ENCODE measurements around the gene HASPIN.

Gene HASPIN

GRCh38 chr17:3738562-3739295 lies 15.0 kb downstream of the HASPIN start:
- peak; percentile 39 for DNase-seq (ENCODE audit: low read depth)

GRCh38 chr17:3739422-3740124 lies 15.9 kb downstream of the HASPIN start:
- DNase-seq (ENCODE audit: low read depth): no peak

GRCh38 chr17:3740611-3741073 lies 16.9 kb downstream of the HASPIN start:
- no peak for DNase-seq (ENCODE audit: low read depth)

GRCh38 chr17:3744014-3744413 lies 20.3 kb downstream of the HASPIN start:
- no peak for DNase-seq (ENCODE audit: low read depth)

GRCh38 chr17:3745071-3745470 lies 21.4 kb downstream of the HASPIN start:
- no peak for DNase-seq (ENCODE audit: low read depth)

GRCh38 chr17:3747805-3748204 lies 24.1 kb downstream of the HASPIN start:
- no peak for DNase-seq (ENCODE audit: low read depth)

GRCh38 chr17:3748576-3748975 lies 24.9 kb downstream of the HASPIN start:
- no peak for DNase-seq (ENCODE audit: low read depth)

GRCh38 chr17:3750296-3750695 lies 26.6 kb downstream of the HASPIN start:
- no peak for DNase-seq (ENCODE audit: low read depth)

GRCh38 chr17:3750926-3751325 lies 27.2 kb downstream of the HASPIN start:
- DNase-seq (ENCODE audit: low read depth): peak; percentile 32

- no peak for DNase-seq (ENCODE audit: low read depth)
Measured at GRCh38 chr17:3751836-3752235, 28.1 kb downstream of the HASPIN start.

GRCh38 chr17:3753624-3754023 lies 29.9 kb downstream of the HASPIN start:
- DNase-seq (ENCODE audit: low read depth): no peak

- DNase-seq (ENCODE audit: low read depth): no peak
Measured at GRCh38 chr17:3754066-3754457, 30.4 kb downstream of the HASPIN start.

GRCh38 chr17:3754458-3755334 lies 31.0 kb downstream of the HASPIN start:
- peak; percentile 70 for DNase-seq (ENCODE audit: low read depth)

GRCh38 chr17:3755335-3756030 lies 31.8 kb downstream of the HASPIN start:
- DNase-seq (ENCODE audit: low read depth): no peak

GRCh38 chr17:3759597-3760216 lies 36.0 kb downstream of the HASPIN start:
- no peak for DNase-seq (ENCODE audit: low read depth)

- DNase-seq (ENCODE audit: low read depth): no peak
Measured at GRCh38 chr17:3761036-3761917, 37.6 kb downstream of the HASPIN start.

GRCh38 chr17:3761918-3762380 lies 38.2 kb downstream of the HASPIN start:
- DNase-seq (ENCODE audit: low read depth): no peak

- no peak for DNase-seq (ENCODE audit: low read depth)
Measured at GRCh38 chr17:3762922-3763776, 39.4 kb downstream of the HASPIN start.

- DNase-seq (ENCODE audit: low read depth): no peak
Measured at GRCh38 chr17:3763777-3764170, 40.1 kb downstream of the HASPIN start.
